ENCODE data around the gene KCP.

KCP gene

DNA sequence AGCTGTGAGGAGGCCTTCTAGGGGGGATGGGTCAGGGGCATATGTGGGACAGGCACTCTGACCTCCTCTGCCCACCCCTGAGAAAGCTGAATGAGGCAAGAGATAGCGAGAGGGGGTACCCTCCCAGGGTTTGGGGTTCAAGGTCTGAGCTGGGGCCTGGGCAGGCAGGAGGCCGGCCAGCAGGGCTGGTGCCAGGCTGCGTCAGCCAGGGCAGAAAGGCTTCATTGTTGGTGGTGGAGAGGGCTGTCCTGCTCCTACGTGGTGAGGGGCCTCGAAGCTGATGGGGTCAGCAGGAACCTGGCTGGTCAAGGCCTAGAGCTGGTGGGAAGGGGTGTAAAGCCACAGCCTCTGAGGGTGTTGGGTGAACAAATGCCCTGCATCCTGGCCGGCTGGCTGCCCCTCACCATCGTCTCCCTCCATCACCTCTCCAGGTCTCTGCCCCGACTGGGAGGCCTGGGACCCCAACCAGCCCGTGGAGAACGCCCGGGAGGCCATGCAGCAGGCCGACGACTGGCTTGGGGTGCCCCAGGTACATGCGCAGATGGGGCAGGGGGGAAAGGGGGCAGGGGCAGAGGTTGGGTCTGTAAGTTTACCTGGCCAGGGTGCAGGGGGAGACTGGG, 73.7 kb downstream of the KCP start:
- TF ChIP-seq FOXM1 (IDR thresholded peaks at IDR 0.05; ENCODE audit: borderline replicate concordance, low read depth) (no peak), EP300 (IDR thresholded peaks at IDR 0.05; ENCODE audit: borderline replicate concordance) (no peak)
- TF ChIP-seq, protein P1, sequence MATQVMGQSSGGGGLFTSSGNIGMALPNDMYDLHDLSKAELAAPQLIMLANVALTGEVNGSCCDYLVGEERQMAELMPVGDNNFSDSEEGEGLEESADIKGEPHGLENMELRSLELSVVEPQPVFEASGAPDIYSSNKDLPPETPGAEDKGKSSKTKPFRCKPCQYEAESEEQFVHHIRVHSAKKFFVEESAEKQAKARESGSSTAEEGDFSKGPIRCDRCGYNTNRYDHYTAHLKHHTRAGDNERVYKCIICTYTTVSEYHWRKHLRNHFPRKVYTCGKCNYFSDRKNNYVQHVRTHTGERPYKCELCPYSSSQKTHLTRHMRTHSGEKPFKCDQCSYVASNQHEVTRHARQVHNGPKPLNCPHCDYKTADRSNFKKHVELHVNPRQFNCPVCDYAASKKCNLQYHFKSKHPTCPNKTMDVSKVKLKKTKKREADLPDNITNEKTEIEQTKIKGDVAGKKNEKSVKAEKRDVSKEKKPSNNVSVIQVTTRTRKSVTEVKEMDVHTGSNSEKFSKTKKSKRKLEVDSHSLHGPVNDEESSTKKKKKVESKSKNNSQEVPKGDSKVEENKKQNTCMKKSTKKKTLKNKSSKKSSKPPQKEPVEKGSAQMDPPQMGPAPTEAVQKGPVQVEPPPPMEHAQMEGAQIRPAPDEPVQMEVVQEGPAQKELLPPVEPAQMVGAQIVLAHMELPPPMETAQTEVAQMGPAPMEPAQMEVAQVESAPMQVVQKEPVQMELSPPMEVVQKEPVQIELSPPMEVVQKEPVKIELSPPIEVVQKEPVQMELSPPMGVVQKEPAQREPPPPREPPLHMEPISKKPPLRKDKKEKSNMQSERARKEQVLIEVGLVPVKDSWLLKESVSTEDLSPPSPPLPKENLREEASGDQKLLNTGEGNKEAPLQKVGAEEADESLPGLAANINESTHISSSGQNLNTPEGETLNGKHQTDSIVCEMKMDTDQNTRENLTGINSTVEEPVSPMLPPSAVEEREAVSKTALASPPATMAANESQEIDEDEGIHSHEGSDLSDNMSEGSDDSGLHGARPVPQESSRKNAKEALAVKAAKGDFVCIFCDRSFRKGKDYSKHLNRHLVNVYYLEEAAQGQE (IDR thresholded peaks at IDR 0.05; ENCODE audit: low read depth): no peak
- TF ChIP-seq, protein P2, sequence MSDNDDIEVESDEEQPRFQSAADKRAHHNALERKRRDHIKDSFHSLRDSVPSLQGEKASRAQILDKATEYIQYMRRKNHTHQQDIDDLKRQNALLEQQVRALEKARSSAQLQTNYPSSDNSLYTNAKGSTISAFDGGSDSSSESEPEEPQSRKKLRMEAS (IDR thresholded peaks at IDR 0.05): no peak

DNA sequence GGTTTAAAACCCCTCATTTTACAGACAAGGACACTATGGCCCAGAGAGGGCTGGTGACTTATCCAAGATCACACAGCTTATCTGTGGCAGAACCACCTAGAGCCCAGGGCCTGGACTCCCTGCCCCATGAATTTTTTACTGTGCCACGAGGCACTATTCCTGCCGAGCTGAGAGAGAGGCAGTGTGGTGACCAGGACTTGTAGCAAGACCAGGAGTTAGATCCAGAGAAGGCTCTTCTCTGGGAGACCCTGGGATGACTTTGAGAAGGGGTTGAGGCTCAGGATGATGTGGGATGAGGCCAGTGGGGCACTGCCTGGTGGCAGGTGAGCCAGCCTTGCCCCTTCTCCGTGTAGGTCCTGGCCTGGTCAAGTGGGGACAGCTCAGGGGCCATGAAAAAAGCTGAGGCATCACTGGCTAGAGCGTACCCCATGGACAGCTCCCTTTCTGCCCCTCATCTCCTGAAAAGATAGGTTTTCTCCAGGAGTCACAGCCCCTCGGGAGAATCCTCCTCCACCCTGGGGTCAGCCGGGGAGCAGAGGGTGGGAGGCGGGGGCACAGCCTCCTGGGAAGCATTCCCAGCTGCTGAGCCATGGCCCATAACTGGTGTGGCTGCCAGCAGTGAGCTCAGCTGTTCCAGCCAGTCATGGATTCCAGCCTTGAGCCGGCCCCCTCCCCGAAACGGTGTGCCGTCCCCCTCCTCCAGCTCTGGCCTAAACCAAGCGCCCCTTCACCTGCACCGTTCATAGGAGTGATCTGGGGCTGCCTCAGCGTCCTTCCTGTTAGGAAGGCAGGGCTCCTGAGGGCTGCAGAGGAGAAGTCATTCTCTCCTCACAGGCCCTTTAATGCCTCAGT, 74.5 kb downstream of the KCP start:
- TF ChIP-seq ZBTB7A (IDR thresholded peaks at IDR 0.05; ENCODE audit: low read depth) (0 out of 2 replicates have a peak, but pooled peaks have one; percentile 30), FOXM1 (IDR thresholded peaks at IDR 0.05; ENCODE audit: borderline replicate concordance, low read depth) (no peak)

DNA sequence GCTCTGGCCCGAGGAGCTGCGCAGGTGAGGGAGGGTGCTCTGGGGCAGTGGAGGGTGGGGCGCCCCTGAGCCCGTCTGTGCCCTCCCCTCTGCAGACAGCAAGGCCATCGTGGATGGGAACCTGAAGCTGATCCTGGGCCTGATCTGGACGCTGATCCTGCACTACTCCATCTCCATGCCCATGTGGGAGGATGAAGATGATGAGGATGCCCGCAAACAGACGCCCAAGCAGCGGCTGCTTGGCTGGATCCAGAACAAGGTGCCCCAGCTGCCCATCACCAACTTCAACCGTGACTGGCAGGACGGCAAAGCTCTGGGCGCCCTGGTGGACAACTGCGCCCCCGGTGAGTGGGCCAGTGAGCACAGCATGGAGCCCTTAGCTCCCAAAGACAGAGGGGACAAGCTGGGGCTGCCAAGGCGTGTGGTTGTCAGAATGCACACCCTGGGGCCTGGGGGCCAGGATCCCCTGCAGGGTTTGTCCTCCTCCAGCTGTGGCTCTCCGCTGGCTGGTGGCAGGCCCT, 75.2 kb downstream of the KCP start:
- TF ChIP-seq EP300 (IDR thresholded peaks at IDR 0.05; ENCODE audit: borderline replicate concordance): no peak
- TF ChIP-seq, protein P3, sequence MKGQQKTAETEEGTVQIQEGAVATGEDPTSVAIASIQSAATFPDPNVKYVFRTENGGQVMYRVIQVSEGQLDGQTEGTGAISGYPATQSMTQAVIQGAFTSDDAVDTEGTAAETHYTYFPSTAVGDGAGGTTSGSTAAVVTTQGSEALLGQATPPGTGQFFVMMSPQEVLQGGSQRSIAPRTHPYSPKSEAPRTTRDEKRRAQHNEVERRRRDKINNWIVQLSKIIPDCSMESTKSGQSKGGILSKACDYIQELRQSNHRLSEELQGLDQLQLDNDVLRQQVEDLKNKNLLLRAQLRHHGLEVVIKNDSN (IDR thresholded peaks at IDR 0.05): no peak
- TF ChIP-seq TEAD4 (IDR thresholded peaks at IDR 0.05): no peak
- no peak for TF ChIP-seq YY1 (IDR thresholded peaks at IDR 0.05; ENCODE audit: low read depth)
- no peak for TF ChIP-seq CREB1 (IDR thresholded peaks at IDR 0.05; ENCODE audit: low read depth)
- TF ChIP-seq NFIC (IDR thresholded peaks at IDR 0.05): no peak
- TF ChIP-seq, protein P1 (IDR thresholded peaks at IDR 0.05; ENCODE audit: low read depth): no peak
- TF ChIP-seq RAD21 (IDR thresholded peaks at IDR 0.05; ENCODE audit: low read depth): no peak
- TF ChIP-seq, protein P2 (IDR thresholded peaks at IDR 0.05): no peak
- no peak for TF ChIP-seq TCF12 (IDR thresholded peaks at IDR 0.05; ENCODE audit: low read depth)
- TF ChIP-seq ZBTB7A (IDR thresholded peaks at IDR 0.05; ENCODE audit: low read depth): no peak
- no peak for TF ChIP-seq CEBPB (IDR thresholded peaks at IDR 0.05)
- no peak for TF ChIP-seq TAF1 (IDR thresholded peaks at IDR 0.05; ENCODE audit: low read depth)
- no peak for TF ChIP-seq EGR1 (IDR thresholded peaks at IDR 0.05)
- TF ChIP-seq FOXM1 (IDR thresholded peaks at IDR 0.05; ENCODE audit: borderline replicate concordance, low read depth): no peak

DNA sequence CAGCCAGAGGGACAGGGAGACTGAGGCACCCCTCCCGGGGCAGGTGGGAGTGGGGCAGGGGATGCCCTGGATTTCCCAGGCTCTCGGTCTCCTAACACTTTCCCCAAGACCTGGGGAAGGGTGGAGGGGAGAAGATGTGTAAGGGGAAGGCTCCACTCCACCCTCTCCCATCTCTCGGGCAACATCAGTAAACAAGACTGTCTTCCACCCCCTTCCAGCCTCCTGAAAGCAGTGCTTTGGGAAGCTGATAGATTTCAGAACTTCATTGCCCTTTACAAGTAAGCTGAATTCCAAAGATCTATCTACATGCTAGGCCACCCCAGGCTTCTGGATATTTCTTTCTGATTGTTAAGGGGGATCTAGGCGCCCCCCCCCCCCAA, 76.6 kb downstream of the KCP start:
- TF ChIP-seq, protein P3 (IDR thresholded peaks at IDR 0.05): no peak
- TF ChIP-seq EP300 (IDR thresholded peaks at IDR 0.05; ENCODE audit: borderline replicate concordance): no peak
- no peak for TF ChIP-seq ZBTB7A (IDR thresholded peaks at IDR 0.05; ENCODE audit: low read depth)
- TF ChIP-seq, protein P2 (IDR thresholded peaks at IDR 0.05): no peak
- TF ChIP-seq YY1 (IDR thresholded peaks at IDR 0.05; ENCODE audit: low read depth): no peak
- no peak for TF ChIP-seq TCF12 (IDR thresholded peaks at IDR 0.05; ENCODE audit: low read depth)
- TF ChIP-seq TAF1 (IDR thresholded peaks at IDR 0.05; ENCODE audit: low read depth): no peak
- no peak for TF ChIP-seq CEBPB (IDR thresholded peaks at IDR 0.05)
- TF ChIP-seq, protein P1 (IDR thresholded peaks at IDR 0.05; ENCODE audit: low read depth): no peak
- no peak for TF ChIP-seq NFIC (IDR thresholded peaks at IDR 0.05)
- no peak for TF ChIP-seq EGR1 (IDR thresholded peaks at IDR 0.05)
- no peak for TF ChIP-seq RAD21 (IDR thresholded peaks at IDR 0.05; ENCODE audit: low read depth)
- no peak for TF ChIP-seq TEAD4 (IDR thresholded peaks at IDR 0.05)
- TF ChIP-seq FOXM1 (IDR thresholded peaks at IDR 0.05; ENCODE audit: borderline replicate concordance, low read depth): no peak
- no peak for TF ChIP-seq CREB1 (IDR thresholded peaks at IDR 0.05; ENCODE audit: low read depth)
